HCEC 1CT (cell line): ENCODE measurements around the gene MLLT11.

Experiments
- DNase-seq: peaks from one replicate; pipeline ENCODE4 v3.0.0-alpha.2; 2017

MLLT11 gene

GRCh38 chr1:151060007-151060656, at the start of gene MLLT11:
MLLT11 (plus strand) TSS chr1:151060397; CDS start chr1:151067225, 6,828 bp downstream.
- peak; percentile 54 for DNase-seq

GRCh38 chr1:151011154-151011850, 48.9 kb upstream of the MLLT11 start:
- no peak for DNase-seq

GRCh38 chr1:151012684-151013471, 47.3 kb upstream of the MLLT11 start:
- DNase-seq, result no peak

- DNase-seq, result no peak
Observed at GRCh38 chr1:151013518-151013917, 46.7 kb upstream of the MLLT11 start.

GRCh38 chr1:151024540-151025146, 35.6 kb upstream of the MLLT11 start:
- peak; percentile 60 for DNase-seq

GRCh38 chr1:151026460-151026859, 33.7 kb upstream of the MLLT11 start:
- no peak for DNase-seq

- DNase-seq, result no peak
Observed at GRCh38 chr1:151032164-151032563, 28.0 kb upstream of the MLLT11 start.

- DNase-seq, result no peak
Observed at GRCh38 chr1:151035167-151035566, 25.0 kb upstream of the MLLT11 start.

GRCh38 chr1:151036356-151036755, 23.8 kb upstream of the MLLT11 start, which contains the start of gene BNIPL:
BNIPL (plus strand) TSS chr1:151036586; CDS start chr1:151036726, 140 bp downstream.
- no peak for DNase-seq

- DNase-seq, result no peak
Observed at GRCh38 chr1:151037032-151037431, 23.2 kb upstream of the MLLT11 start.

GRCh38 chr1:151039521-151039920, 20.7 kb upstream of the MLLT11 start:
- no peak for DNase-seq

GRCh38 chr1:151043163-151043562, 17.0 kb upstream of the MLLT11 start:
- no peak for DNase-seq

GRCh38 chr1:151047591-151047924, 12.6 kb upstream of the MLLT11 start, which contains the start of gene C1orf56:
C1orf56 (plus strand) TSS chr1:151047751; CDS start chr1:151047848, 97 bp downstream.
- peak; percentile 61 for DNase-seq

- DNase-seq, result peak; percentile 74
Observed at GRCh38 chr1:151047925-151048644, 12.1 kb upstream of the MLLT11 start.

- no peak for DNase-seq
Observed at GRCh38 chr1:151048645-151049032, 11.6 kb upstream of the MLLT11 start.

- no peak for DNase-seq
Observed at GRCh38 chr1:151049458-151049857, 10.7 kb upstream of the MLLT11 start.

GRCh38 chr1:151050051-151050688, 10.0 kb upstream of the MLLT11 start:
- no peak for DNase-seq

- no peak for DNase-seq
Observed at GRCh38 chr1:151051356-151052009, 8.7 kb upstream of the MLLT11 start.

GRCh38 chr1:151054971-151055547, 5.1 kb upstream of the MLLT11 start:
- DNase-seq, result no peak

GRCh38 chr1:151055581-151055980, 4.6 kb upstream of the MLLT11 start:
- no peak for DNase-seq

- no peak for DNase-seq
Observed at GRCh38 chr1:151056149-151056548, 4.0 kb upstream of the MLLT11 start.
